Prostate gland (tissue), 2 donors: ENCODE measurements around the gene SPTB.

ENCODE experiments used
- POLR2A ChIP-seq: fragments of 450-650 bp; IDR thresholded peaks from one replicate; pipeline ENCODE4 v1.6.1; 2016; ENCODE audit warnings: antibody characterized with exemption, mild to moderate bottlenecking
- POLR2AphosphoS5 ChIP-seq: sonication (generic); formaldehyde crosslinking; IDR thresholded peaks from one replicate; pipeline ENCODE4 v1.6.1; 2017; ENCODE audit warnings: antibody characterized with exemption
- TF ChIP-seq, protein P1 (sequence below), 4 experiments: fragments of 200-600 bp in 2 of 4; fragments of 450-650 bp in 2 of 4; sonication (generic) in 2 of 4; IDR thresholded peaks; 1 replicate in 3 of 4; 2 replicates in 1 of 4; pipeline ENCODE4 v1.5.1; 2016 to 2019; ENCODE audit warnings: antibody characterized with exemption in 4 of 4, mild to moderate bottlenecking in 2 of 4, moderate library complexity in 2 of 4

DNA sequence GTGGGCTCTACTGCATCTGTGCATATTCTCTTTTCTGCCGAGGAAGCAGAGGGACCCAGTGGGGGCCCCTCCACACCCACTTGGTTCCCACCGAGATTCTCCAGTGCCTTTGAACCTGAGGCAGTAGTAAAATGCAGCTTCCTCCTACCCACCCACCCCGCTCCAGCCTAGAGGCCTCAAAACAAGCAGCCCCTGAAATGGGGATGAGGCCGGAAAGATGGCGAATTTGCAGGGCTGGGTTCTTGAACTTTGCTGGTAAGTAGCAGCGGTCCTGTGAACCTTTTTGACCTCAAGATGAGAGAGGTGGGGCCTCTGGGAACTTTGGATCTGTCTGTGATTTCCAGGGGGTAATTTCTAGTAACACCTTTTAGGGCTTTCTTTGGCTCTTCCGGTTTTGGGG is 160.1 kb downstream of the SPTB start:
- no peak for TF ChIP-seq POLR2AphosphoS5
- TF ChIP-seq POLR2A = no peak
- TF ChIP-seq, protein P1, sequence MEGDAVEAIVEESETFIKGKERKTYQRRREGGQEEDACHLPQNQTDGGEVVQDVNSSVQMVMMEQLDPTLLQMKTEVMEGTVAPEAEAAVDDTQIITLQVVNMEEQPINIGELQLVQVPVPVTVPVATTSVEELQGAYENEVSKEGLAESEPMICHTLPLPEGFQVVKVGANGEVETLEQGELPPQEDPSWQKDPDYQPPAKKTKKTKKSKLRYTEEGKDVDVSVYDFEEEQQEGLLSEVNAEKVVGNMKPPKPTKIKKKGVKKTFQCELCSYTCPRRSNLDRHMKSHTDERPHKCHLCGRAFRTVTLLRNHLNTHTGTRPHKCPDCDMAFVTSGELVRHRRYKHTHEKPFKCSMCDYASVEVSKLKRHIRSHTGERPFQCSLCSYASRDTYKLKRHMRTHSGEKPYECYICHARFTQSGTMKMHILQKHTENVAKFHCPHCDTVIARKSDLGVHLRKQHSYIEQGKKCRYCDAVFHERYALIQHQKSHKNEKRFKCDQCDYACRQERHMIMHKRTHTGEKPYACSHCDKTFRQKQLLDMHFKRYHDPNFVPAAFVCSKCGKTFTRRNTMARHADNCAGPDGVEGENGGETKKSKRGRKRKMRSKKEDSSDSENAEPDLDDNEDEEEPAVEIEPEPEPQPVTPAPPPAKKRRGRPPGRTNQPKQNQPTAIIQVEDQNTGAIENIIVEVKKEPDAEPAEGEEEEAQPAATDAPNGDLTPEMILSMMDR (IDR thresholded peaks at IDR 0.05) = no peak
